IPS-18c (cell line): ENCODE results near the gene BAG5.

ENCODE experiments used
- H3K4me3 ChIP-seq: 2 replicates; pipeline ENCODE4 v1.7.0; 2013; ENCODE audit warnings: low read depth, mild to moderate bottlenecking, low read length, moderate library complexity; ENCODE audit not compliant: insufficient read depth
- H3K9me3 ChIP-seq: one replicate; pipeline ENCODE4 v1.6.1; 2013; ENCODE audit warnings: mild to moderate bottlenecking, low read length, moderate library complexity; ENCODE audit not compliant: control insufficient read depth, insufficient read depth

The BAG5 gene

DNA sequence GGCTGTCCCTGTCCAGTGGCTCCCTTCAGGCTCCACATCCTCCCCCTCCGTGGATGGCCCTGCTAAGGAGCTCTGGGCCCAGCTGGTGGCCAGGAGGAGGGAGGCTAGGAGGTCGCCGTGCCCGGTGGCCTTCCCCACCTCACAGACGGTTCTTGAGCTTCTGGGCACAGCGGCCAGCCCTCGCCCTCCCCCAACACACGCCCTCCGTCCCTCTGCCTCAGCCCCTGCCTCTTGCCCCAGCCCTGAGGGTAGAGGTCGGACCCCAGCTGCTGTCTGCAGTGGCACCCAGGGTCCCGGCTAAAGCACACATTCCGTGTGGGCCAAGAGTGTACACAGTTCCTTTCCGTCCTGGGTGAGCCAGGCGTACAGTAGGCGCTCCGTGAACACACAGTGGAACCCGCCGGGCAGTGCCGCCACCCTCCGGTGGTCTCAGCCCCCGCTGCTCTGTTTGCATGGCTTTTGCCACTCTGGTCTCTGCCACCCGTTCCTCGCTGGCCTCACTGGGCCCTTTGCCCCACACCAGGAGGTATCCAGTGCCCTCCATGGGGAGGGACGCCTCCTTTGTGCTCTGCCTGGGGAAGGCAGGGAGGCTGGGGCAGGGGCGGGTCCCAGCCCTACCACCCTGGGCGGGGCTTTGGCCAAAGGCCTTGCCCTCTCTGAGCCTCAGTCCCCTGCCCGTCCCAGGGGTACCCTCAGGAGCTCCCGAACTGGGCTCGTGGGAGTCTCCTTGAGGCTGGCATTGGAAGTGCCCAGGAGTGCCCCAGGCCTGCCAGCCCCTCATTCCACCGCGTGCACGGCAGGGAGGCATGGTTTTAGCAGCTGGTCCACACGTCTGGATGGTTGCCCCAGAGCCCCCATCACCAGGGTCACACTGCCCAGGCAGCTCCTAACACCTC is 20.5 kb downstream of the BAG5 start:
- peak overlapping the region; percentile 15; the same call in 1 of the 2 replicates for H3K4me3 ChIP-seq
- H3K9me3 ChIP-seq: no peaks in the 10 kb centered on the region

DNA sequence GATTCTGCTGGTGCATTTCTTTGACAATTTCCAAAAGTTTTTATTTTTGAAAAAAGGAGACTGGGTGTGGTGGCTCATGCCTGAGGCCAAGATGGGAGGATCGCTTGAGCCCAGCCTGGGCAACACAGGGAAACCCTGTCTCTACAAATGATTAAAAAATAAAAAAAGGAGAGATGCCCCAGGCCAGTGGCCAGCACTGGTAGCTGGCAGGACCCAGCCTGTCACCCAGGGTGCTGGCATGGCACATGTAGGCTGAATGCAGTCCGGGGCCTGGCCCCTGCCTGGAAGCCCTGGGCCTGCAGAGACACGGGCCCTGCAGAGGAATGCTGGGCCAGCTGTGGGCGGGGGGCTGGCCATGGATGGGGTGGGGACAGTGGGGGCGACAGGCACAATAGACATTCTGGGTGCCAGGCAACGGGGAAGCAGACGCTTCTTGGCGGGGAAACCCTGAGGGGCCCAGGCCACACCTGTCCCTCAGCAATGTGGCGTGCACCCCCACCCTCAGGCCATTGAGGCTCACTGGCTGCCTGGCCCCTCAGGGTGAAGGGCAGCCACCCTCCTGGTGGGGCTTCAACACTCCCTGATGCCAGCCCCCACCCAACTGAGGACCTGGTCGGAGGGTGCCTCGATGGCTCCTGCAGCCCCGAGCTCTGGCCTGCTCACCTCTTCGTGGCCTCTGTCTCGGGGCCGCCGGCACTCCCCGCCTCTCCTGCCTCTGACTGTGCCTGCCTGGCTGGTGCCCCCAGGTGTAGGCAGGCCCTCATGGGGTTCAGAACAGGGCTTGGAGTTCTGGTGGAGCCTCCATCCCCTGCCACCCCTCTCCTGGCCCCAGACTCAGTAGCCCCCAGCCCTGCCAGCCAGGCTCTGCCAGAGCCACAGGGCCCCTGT is 21.4 kb downstream of the BAG5 start:
- Histone ChIP-seq H3K9me3 (no peaks in the 10 kb centered on the region), H3K4me3 (no peak overlapping the region)

DNA sequence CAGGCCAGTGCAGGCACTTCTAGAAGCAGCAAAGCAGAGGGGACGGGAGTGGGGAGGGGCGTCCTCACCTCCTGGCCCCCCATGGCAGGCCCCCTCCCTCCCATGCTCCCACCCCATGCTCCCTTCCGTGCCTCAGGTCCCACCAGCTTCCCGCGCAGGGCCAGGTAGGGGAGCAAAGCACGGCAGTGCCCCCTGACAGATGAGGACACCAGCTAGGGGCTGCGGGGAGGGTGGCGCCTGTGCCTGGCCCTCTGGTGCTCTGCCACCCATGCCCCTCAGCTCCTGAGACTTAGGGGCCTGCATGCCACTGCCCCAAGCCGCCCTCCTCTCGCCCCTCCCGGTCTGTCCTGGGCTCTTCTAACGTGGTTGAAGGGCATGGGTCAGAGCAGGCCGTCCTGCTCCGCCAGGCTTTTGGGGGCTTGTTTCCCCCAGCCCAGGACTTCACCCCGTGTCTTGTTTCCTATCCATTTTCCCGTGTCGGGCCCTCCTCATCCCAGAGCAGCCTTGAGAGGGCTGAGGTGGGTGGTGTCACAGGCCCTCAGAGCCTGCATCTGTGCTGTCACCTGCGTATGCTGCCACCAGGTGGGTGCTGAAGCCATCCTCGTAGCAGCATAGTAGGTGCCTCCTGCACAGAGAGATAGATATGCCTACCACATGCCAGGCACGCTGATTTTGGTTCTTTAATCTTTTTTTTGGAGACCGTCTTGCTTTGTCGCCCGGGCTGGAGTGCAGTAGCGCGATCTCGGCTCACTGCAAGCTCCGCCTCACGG is 23.2 kb downstream of the BAG5 start:
- H3K4me3 ChIP-seq: no peak overlapping the region
- no peaks in the 10 kb centered on the region for H3K9me3 ChIP-seq

DNA sequence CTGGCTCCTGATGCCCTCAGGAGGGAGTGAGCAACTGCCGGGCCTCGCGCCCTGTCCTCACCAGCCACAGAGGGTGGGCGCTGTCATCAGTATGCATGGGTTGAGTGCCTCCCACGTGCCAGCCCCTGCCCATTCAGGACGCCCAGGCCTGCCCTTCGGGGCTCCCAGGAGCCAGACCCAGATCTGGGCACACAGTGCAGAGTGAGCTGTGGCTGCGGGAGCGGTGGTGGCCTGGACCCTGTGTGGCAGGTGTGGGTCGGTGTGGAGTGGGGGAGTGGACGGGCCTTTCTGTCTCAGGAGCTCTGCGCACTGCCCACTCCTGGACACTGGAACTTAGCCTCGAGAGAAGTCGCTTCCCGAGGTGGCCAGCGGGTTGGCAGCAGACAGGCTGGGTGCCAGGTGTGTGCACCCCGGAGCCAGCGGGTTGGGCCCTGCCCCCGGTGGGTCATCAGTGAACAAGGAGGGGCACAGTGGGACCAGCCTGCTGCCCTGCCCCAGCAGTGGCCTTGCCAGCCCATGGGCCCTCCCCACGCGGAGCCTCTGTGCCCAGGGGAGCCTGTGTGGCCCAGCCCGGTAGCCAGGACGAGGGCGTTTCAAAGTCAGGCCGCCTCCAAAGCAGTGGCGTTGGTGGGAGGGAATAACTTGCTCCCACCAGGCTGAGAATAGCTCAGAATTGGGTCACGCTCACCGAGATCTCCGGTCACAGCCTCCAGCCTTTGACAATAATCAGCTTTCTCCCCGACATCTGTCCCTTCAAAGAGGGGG is 24.0 kb downstream of the BAG5 start:
- Histone ChIP-seq H3K4me3 (no peak overlapping the region), H3K9me3 (no peaks in the 10 kb centered on the region)

DNA sequence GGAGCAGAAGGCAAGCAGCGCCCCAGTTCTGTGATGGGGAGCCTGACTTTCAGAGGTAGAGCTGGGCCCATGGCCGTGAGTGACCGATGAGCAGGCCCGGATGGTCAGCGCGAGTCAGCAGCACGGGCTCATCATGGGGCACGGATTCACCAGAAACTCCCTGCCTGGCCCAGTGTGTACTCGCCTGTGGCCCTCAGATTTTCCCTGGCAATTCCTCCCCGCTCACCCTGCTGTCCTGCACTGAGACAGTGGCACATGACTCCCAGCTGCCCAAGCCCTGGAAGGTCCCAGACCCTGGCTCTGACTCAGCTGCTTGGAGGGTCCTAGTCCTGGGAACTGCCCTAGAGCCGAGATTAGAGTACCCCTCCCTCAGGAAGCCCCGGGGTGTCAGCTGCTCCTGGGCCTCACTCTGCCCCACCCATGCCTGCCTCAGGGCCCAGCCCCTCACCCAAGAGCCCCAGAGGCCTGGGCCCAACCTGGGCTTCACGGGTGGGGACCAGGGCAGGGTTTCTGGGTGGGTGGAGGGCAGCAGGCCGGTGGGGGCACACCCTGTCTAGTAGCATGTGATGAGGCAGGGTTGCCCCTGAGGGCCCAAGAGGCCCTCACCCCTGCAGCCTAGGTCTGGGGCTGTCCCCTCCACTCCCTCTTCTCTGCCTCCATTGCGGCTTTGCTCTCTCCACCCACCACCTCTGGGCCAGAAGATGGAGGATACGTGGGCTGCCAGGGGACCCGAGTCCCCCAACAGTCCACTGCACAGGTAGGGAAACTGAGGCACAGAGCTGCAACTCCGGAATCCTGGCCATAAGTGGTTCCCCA is 25.1 kb downstream of the BAG5 start:
- H3K4me3 ChIP-seq: no peak overlapping the region
- H3K9me3 ChIP-seq: no peaks in the 10 kb centered on the region

DNA sequence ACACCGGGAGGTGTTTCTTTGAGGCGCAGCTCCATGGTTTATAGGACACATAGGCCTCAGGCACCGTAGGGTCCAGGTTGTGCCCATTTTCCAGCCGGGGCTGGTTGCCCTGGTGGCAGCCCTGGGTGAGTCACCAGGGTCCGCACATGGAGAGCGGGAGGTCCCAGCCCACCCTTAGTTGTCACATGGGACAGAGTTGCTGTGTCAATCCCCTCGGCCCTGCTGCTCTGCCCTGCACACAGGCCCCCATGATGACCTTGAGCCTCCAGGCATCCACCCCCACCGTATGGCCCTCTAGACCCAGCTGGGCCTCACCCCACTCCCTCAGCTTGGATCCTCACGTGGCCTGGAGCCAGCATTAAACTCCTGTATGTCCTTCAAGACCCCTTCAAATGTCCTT is 25.8 kb downstream of the BAG5 start:
- no peaks in the 10 kb centered on the region for H3K9me3 ChIP-seq
- no peak overlapping the region for H3K4me3 ChIP-seq

DNA sequence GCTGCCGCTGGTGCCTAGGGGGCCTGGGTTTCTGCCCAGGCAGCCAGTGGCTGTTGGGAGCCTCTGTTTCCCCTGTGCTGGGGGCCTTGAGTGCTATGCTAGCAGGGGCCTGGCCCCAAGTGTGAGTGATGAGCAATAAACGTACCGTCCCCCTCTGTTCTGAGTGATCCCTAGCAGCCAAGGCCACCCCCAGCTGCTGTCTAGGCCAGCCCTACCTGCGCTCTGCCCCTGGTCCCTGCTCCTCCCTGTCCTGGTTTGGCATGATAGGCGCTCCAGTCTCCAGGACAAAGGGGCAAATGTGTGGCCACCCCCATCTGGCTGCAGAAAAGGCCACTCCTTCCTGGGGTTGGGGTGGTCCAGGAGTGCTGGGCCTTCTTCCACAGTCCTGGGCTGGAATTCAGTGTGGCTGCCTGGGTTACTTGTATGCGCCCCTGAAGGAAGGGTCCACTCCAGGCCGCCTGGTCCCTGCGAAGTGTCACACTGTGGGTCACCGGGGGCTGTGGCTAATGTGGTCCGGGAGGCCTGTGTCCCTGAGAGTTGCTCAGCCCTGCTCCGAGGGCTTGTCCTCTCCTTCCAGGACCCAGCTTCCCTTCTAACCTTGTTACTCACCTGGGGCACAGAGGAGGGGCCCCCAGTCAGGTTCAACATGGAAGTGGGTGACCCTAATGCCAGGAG is 26.4 kb downstream of the BAG5 start:
- H3K9me3 ChIP-seq: no peaks in the 10 kb centered on the region
- H3K4me3 ChIP-seq: no peak overlapping the region

DNA sequence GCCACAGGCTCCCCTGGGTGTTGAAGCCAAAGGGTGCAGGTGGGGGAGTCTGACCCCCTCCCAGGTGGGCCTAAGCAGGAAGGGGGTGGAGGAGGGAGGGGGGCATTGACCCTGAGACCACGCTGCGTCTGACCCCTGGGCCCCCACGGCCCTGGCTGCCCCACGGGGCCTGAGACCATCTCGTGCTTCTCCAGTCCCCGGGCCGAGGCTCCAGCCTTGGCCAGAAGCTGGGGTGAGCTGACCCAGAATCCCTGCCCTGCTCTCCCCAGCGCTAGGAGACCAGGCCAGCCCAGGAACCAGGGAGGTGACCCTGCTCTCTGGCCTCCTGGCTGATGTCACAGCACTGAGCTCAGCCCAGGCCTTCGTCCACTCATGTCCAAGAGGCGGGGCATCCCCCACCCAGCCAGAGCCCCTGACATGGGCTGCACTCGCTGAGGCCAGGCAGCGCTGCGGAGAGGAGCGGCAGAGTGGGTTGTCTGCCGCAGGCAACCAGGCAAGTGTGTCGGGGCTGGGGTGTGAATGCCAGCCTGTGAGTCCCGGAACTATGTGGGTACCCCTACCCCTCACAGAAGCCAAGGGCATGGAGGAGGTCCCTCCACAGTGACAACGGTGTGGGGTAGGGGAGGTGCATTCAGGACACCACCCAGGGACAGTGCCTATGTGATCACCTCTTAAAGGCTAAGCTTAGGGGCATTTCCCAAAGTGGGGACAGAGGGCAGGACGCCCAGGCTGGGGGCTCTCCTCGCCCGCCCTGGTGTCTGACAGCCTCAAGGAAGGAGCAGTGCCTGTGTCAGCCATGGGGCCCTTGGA is 27.2 kb downstream of the BAG5 start:
- Histone ChIP-seq H3K9me3 (no peaks in the 10 kb centered on the region), H3K4me3 (no peak overlapping the region)

DNA sequence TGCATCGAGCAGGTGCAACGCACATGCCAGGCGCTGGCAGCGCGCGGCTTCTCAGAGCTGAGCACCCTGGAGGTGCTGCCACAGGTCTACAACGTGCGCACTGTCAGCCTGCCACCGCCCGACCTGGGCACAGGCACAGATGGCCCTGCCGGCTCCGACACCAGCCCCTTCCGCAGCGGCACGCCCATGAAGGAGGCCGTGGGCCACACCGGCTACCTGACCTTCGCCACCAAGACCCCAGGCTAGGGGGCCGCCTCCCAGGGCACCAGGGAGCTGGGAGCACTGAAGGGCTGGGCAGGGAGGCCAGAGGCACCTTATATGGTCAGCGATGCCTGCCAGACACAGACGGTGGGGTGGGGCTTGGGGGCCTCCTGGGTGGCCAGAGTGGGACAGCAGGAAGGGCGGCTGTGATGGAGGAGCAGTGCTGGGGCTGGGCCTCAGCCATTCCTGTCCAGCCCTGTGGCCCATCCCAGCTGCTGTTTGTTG is 27.8 kb downstream of the BAG5 start:
- no peak overlapping the region for H3K4me3 ChIP-seq
- H3K9me3 ChIP-seq: no peaks in the 10 kb centered on the region

DNA sequence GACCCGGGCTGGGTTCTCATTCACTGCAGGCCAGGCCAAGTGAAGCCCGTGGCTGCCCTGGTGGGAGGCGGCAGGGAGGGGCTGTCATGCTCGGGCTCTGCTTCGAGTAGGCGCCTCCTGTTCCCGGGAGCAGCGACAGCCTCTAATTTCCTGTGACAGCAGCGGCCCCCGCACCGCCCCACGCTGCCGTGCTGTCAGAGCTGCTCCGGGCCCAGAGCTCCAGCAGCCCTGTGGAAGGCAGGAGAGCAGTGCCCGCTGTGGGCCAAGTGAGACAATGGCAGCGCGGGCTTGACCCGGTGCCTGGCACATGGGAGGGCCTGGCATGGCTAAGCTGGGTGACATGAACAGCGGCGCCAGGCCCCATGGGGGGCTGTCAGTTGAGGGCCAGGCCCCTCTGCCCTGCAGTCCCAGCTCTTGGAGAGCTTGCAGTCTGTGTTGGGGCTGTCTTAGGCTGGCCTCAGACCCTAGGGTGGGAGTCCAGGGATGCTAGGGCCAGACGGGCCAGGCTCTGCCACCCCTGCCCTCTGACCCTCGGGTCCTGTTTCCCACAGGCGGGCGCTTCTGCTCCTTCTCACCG is 28.4 kb downstream of the BAG5 start:
- Histone ChIP-seq H3K9me3 (no peaks in the 10 kb centered on the region), H3K4me3 (no peak overlapping the region; the same call in 1 of the 2 replicates)

DNA sequence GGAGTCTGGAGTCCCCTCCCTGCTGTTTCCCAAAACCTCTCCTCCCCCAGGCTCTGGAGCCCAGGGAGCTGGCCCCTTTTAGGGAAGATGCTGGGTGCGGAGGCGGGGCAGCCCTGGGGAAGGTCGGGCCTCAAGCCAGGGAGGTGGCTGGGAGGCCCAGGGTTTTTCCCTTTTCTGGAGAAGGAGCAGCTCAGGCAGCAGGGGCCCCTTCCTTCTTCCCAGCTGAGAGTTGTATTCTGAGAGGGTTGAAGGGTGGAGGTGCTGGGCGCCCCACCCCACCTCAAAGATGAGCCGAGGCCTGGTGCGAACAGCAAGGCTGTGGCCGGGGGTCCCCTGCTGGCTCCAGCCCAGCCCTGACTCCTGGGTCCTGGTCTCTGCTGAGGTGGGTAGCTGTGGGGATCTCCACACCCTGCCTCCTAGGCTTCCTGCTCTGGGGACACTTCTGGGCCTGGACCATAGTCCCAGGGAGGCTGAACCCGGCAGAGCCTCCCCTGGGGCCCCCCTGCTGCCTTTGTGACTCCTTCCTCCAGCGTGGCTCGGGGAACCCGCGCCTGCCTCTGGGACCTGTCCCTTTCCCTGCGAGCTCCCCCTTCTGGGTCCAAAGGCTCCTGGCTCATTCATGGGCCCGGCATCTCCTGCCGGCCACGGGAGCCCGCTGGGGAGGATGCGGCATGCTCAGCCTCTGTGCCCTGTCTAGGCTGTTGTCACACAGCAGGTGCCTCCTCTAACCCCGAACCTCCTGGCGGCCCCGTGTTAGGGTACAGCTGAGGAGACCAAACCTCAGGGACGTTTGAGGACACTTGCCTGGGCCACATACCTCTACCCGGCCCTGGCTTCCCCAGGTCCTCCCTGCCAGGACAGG is 29.1 kb downstream of the BAG5 start:
- H3K9me3 ChIP-seq: no peaks in the 10 kb centered on the region
- H3K4me3 ChIP-seq: no peak overlapping the region

DNA sequence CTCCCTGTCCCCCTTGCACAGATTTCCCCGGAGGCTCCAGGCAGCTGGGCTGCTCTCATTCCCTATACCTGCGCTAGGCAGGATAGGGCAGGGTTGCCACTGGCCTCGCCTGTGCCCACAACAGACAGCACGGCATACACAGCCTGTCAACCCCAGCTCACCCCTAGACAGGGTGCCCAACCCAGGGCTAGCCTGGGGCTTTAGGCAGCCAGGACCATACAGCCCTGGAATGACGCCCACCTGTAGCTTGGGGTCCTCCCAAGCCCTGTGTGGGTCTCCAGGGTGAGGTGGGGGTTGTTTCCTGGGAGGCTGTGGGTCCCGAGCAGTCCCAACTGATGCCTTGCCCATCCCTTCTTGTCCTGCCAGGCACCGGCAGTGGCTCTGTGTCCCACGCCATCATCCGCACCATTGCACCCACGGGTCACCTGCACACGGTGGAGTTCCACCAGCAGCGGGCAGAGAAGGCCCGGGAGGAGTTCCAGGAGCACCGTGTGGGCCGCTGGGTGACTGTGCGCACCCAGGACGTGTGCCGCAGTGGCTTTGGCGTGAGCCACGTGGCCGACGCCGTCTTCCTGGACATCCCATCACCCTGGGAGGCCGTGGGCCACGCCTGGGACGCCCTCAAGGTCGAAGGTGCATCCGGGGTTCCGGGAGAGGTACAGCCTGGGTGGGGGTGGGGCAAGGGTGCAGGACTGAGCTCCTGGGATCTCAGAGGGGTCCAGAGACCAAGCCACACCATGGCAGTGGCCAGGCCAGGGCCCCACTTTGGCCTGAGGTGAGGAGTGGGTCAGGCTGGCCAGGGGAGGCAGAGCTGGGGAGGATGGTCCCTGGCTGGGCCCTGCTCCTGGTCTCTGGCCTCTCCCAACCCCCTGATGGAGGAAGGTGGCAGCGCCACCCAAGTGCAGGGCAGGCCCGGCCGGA is 30.0 kb downstream of the BAG5 start:
- H3K9me3 ChIP-seq: no peaks in the 10 kb centered on the region
- no peak overlapping the region for H3K4me3 ChIP-seq
